ENCODE results near the gene DHRS7C. TPM values are rescaled to one million over a fixed set of nuclear protein-coding genes. Genes with fewer than 3 reads are reported as not detected.

Gene DHRS7C
- total and polyA plus RNA-seq, 2 donors (not counting 1 experiment from before 2014, with no cell fraction given) = not detected

DNA sequence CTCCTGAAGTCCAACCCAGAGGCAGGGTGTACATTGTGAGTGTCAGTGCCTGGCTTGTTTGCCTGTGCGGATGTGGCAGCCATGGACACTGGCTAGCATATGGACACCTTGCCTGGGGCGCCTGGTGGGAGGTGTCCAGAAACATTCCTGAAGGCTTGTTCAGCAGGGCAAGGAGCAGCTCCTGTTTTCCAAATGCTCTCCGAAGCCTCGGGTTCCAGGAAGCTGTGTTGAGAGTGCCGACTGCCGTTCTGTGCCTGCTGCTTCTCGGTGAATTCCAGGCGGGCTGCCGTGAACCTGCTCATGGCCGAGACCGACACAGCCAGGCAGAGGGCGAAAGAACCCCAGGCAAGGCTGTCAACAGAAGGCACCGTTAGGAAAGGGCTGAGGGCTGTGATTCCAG is 10.9 kb upstream of the DHRS7C start:
- Mint-ChIP-seq H3K27ac (no peak overlapping the region), H3K9me3 (ENCODE audit: insufficient read depth) (peaks cover 3% of the 10 kb centered on the region), H3K4me1 (no peaks in the 10 kb centered on the region), H3K27me3 (peaks cover 15% of the 10 kb centered on the region), H3K4me3 (no peak overlapping the region)
- Histone ChIP-seq H2AFZ (ENCODE audit: insufficient read depth, low read depth, low read length, poor library complexity, severe bottlenecking) (no peak overlapping the region), H3K4me3 (ENCODE audit: control extremely low read depth in 1 of 5, extremely low read depth in 1 of 5, insufficient read depth in 1 of 5, low read depth in 2 of 5, low read length in 4 of 5) (no peak overlapping the region), H3K79me2 (ENCODE audit: control insufficient read depth, insufficient read depth, low read length) (no peaks in the 10 kb centered on the region), H3K27me3 (replicated peaks in 1 of 4; ENCODE audit: control extremely low read depth in 1 of 4, control insufficient read depth in 3 of 4, insufficient read depth in 4 of 4, low read length in 3 of 4) (peaks cover 0 to 4% (median 0%) of the 10 kb centered on the region in 4 experiments), H3K9me3 (ENCODE audit: control extremely low read depth in 1 of 3, control insufficient read depth in 2 of 3, insufficient read depth in 1 of 3, low read length in 2 of 3) (peaks cover 0 to 7% (median 0%) of the 10 kb centered on the region in 3 donors), H3K27ac (ENCODE audit: low read length in 2 of 2) (no peak overlapping the region), H3K4me1 (ENCODE audit: control insufficient read depth in 2 of 2, insufficient read depth in 2 of 2, low read length in 2 of 2) (no peaks in the 10 kb centered on the region), H4K20me1 (ENCODE audit: control insufficient read depth, insufficient read depth, low read length, poor library complexity, severe bottlenecking) (no peaks in the 10 kb centered on the region), H3K9ac (ENCODE audit: low read length) (no peak overlapping the region), H3K4me2 (replicated peaks; ENCODE audit: low read depth, low read length, poor library complexity, severe bottlenecking) (no peak overlapping the region), H3K36me3 (replicated peaks in 1 of 2; ENCODE audit: control extremely low read depth in 1 of 2, control insufficient read depth in 1 of 2, extremely low read depth in 1 of 2, insufficient read depth in 2 of 2, low read length in 1 of 2) (no peaks in the 10 kb centered on the region)
- ATAC-seq (ENCODE audit: low read depth) = no peak
- intact Hi-C loops (cut with micrococcal nuclease) = no loop called here
- no peak for DNase-seq
- 76% methylated on average over 13 of the region's 13 CpGs for WGBS (ENCODE audit: insufficient coverage)
- POLR2A ChIA-PET = no interaction called here
- TF ChIP-seq CTCF (IDR thresholded peaks at IDR 0.05) (no peak), EZH2 (IDR thresholded peaks at IDR 0.05; ENCODE audit: borderline replicate concordance, insufficient read depth, low read depth, low read length, poor library complexity, severe bottlenecking) (no peak)
- CTCF ChIA-PET = no interaction called here

- Histone ChIP-seq H3K79me2 (ENCODE audit: control insufficient read depth, insufficient read depth, low read length) (no peaks in the 10 kb centered on the region), H3K4me1 (ENCODE audit: control insufficient read depth in 2 of 2, insufficient read depth in 2 of 2, low read length in 2 of 2) (no peaks in the 10 kb centered on the region), H3K9ac (ENCODE audit: low read length) (no peak overlapping the region), H3K9me3 (ENCODE audit: control extremely low read depth in 1 of 3, control insufficient read depth in 2 of 3, insufficient read depth in 1 of 3, low read length in 2 of 3) (peaks cover 0 to 7% (median 0%) of the 10 kb centered on the region in 3 donors), H3K27me3 (replicated peaks in 1 of 4; ENCODE audit: control extremely low read depth in 1 of 4, control insufficient read depth in 3 of 4, insufficient read depth in 4 of 4, low read length in 3 of 4) (peaks cover 0 to 4% (median 0%) of the 10 kb centered on the region in 4 experiments), H4K20me1 (ENCODE audit: control insufficient read depth, insufficient read depth, low read length, poor library complexity, severe bottlenecking) (no peaks in the 10 kb centered on the region), H3K4me2 (replicated peaks; ENCODE audit: low read depth, low read length, poor library complexity, severe bottlenecking) (no peak overlapping the region), H3K27ac (ENCODE audit: low read length in 2 of 2) (no peak overlapping the region), H3K4me3 (ENCODE audit: control extremely low read depth in 1 of 5, extremely low read depth in 1 of 5, insufficient read depth in 1 of 5, low read depth in 2 of 5, low read length in 4 of 5) (no peak overlapping the region), H2AFZ (ENCODE audit: insufficient read depth, low read depth, low read length, poor library complexity, severe bottlenecking) (no peak overlapping the region), H3K36me3 (replicated peaks in 1 of 2; ENCODE audit: control extremely low read depth in 1 of 2, control insufficient read depth in 1 of 2, extremely low read depth in 1 of 2, insufficient read depth in 2 of 2, low read length in 1 of 2) (no peaks in the 10 kb centered on the region)
- intact Hi-C loops (cut with micrococcal nuclease) = no loop called here
- CTCF ChIA-PET = no interaction called here
- Mint-ChIP-seq H3K9me3 (ENCODE audit: insufficient read depth) (peaks cover 3% of the 10 kb centered on the region), H3K4me3 (no peak overlapping the region), H3K27me3 (peaks cover 16% of the 10 kb centered on the region), H3K4me1 (no peaks in the 10 kb centered on the region), H3K27ac (no peak overlapping the region)
- TF ChIP-seq EZH2 (IDR thresholded peaks at IDR 0.05; ENCODE audit: borderline replicate concordance, insufficient read depth, low read depth, low read length, poor library complexity, severe bottlenecking) = no peak
- no peak for TF ChIP-seq CTCF (IDR thresholded peaks at IDR 0.05)
- DNase-seq (no peak), ATAC-seq (ENCODE audit: low read depth) (no peak)
- WGBS (ENCODE audit: insufficient coverage) = no CpG with 5 or more reads among the region's 2 CpGs
- POLR2A ChIA-PET = no interaction called here
Observed at GRCh38 chr17:9801505-9801904, 10.1 kb upstream of the DHRS7C start.
